AG20443 (cell line): ENCODE measurements around the gene HNF4A.
A peak's percentile ranks its signal among the peaks of the same experiment; 100 is the strongest.
"Not testable (repeated sequence)": the region's sequence is repeated elsewhere in the genome, so short reads cannot be mapped to it uniquely, and the experiment has no call there.

ENCODE experiments used
- DNase-seq: peaks from one replicate; pipeline ENCODE4 v3.0.0; 2012; ENCODE audit warnings: low spot score, mixed read lengths

HNF4A gene

DNA sequence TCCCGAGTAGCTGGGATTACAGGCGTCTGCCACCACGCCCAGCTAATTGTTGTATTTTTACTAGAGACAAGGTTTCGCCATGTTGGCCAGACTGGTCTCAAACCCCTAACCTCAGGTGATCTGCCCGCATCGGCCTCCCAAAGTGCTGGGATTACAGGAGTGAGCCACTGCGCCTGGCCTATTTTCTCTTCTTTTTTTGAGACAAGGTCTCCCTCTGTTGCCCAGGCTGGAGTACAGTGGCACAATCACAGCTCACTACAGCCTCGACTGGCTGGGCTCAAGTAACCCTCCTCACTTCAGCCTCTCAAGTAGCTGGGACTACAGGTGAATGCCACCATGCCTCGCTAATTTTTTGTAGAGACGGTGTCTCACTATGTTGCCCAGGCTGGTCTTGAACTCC, 9.6 kb upstream of the HNF4A start:
- DNase-seq: not testable (repeated sequence)

DNA sequence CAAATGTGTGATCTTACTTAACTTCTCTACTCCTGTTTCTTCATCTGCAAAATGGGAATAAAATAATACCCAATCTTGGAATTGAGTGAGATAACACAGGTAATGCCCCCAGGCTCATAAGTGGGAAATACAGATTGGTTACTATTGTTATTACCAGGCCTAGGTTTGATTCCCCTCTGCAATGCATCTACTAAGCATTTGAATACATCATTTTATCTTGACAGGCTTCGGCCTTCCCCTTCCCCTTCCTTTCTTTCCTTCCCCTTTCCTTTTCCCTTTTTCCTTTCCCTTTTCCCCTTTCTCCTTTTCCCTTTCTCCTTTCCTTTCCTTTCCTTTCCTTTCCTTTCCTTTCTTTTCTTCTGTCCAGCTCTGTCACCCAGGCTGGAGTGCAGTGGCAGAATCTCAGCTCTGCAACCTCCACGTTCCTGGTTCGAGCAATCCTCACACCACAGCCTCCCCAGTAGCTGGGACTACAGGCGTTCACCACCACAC, 7.3 kb upstream of the HNF4A start:
- no peak for DNase-seq

- no peak for DNase-seq
Measured at GRCh38 chr20:44349349-44349748, 6.2 kb upstream of the HNF4A start.

- DNase-seq: no peak
Measured at GRCh38 chr20:44350567-44350966, 4.9 kb upstream of the HNF4A start.

DNA sequence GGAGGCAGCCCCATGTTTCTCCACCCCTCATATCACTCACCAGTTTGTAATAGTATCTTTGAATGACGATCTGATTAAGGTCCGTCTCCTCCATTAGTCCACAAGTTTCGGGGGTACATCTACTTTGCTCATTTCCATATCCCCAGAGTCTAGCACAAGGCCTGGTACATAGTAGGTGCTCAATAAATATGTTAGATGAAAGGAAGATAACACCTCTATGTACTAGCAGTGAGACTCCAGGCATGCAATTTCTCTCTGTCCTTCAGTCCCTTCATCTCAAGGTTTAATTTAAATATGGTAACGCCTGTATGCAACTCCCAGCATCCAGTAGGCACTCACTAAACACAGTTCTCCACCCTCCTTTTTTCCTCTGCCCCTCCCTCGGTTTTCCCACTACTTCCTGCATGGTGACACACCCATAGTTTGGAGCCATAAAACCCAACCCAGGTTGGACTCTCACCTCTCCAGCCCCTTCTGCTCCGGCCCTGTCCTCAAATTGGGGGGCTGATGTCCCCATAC, 461 bp upstream of the HNF4A start:
- no peak for DNase-seq

DNA sequence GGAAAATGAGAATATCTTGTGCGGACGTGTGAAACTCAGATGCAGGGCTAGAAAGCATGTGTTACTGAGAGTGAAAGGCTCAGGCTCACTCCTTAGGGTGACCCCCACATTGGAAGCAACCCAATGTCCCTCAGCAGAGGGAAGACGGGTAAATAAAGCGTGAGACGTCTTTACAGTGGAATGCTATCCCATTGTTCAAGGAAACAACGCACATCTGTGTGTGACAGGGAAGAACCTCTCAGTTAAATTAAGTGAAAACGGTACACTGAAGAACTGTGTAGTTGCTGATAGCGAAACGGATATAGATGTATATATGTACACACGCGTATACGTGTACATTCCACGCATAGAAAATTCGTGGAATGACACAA, 839 bp downstream of the HNF4A start:
- no peak for DNase-seq

DNA sequence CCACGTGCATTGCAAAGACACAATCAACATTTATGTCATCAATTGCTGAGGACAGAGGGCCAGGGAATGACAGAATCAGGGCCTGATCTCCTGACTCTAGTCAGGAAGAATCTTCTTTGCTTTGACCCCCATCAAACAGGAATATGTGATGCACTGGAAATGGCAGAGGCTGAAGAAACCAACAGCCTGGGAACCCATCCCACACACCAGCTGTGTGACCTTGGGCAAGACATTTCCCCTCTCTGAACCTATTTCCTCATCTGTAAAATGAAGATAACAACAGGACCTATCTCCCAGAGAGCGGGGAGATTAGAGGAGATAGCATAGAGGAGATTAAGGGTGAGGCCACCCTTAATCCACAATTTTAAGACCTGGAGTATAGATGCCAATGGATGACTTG, 1.5 kb downstream of the HNF4A start:
- DNase-seq: no peak

DNA sequence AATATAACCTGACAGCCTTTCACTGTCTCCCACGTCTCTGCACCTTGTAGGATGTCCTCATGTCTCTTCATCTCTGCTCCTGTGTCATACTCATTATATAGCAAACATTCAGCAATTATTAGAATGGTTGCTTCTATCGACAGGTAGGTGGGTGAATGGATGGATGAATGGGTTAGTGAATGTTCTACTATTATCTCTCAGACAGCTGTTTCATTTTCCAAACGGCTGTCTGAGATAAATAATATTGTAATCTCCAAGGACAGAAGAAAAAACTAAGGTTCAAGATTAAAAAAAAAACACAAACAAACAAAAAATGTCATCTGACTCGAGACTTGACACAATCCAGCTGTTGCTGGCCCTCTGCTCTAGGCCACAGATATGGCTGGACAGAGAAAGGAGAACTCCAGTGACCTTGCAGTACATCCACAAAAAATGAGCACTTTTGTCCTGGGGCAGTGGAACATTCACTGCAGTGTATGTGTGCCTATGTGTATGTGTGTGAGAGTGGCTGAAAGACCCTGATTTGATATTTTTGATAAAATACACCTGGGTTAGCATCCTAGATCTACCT, 2.1 kb downstream of the HNF4A start:
- DNase-seq: no peak

DNA sequence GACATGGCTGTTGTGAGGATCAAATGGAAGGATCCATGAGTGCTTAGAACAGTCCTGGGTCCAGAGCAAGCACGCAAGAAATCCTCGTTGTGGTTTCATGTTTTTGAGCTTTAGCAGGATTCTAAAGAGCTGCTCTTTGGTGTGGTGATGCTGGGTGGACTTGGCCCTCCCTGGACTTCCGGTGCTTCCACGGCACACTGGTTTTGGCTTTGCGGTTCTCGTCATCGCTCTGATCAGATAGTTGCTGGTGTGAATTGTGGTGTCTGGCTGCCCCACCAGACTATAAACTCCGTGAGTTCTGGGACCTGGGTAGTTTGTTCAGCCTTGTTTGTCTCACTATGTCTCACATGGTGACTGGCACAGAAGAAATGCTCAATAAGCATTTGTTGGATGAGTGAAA, 3.3 kb downstream of the HNF4A start:
- no peak for DNase-seq

- no peak for DNase-seq
Measured at GRCh38 chr20:44360221-44360620, 4.7 kb downstream of the HNF4A start.

DNA sequence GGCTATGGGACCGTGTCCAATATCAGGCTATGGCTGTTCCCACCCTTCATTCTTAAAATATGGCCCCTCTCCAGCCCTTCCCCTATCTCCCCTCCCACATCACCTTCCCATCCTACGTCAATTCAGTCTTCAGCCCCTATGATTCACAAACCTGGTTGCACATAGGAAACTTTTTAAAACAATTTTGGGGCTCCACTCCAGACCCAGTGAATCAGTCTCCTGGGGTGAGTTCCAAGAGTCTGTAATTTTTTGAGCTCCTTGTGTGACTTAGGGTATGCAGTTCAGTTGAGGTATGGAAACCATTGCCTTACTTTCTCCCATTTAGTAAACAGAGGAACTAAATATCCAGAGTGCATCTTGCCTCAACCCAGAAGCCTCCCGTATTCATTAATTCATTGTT, 5.5 kb downstream of the HNF4A start:
- peak; percentile 30 for DNase-seq

- DNase-seq: no peak
Measured at GRCh38 chr20:44362466-44362940, 7.0 kb downstream of the HNF4A start.

GRCh38 chr20:44364068-44364467, 8.6 kb downstream of the HNF4A start:
- no peak for DNase-seq

GRCh38 chr20:44364780-44365179, 9.3 kb downstream of the HNF4A start:
- DNase-seq: no peak

GRCh38 chr20:44367746-44368145, 12.2 kb downstream of the HNF4A start:
- DNase-seq: no peak

DNA sequence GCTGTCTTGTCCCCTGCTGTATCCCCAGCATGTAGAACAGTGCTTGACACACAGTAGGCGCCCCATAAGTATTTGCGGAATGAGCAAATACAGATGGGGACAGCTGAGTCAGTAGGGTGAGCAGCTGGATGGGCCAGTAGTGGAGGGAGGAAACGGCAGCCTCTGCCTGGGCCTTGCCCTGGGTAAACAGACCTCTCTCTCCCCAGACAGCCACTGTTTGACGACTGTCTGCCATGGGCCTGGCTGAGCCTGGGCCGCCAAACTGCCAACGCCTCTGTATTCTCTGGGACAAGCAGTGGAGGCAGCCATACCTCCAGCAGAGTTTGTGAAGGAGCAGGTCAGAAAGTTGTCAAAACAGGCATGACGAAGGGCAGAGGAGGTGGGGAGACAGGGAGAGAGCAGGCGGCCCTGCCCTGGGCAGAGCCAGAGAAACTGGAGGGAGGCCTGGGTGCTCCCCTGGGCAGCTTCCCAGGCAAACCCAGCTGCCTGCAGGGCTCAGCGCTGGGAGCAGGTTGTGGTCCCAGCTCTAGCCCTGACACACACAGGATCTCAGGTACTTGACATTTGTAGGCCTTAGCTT, 15.2 kb downstream of the HNF4A start:
- no peak for DNase-seq

GRCh38 chr20:44382641-44383040, 27.1 kb downstream of the HNF4A start:
- no peak for DNase-seq

GRCh38 chr20:44384423-44385027, 29.0 kb downstream of the HNF4A start:
- peak; percentile 71 for DNase-seq

DNA sequence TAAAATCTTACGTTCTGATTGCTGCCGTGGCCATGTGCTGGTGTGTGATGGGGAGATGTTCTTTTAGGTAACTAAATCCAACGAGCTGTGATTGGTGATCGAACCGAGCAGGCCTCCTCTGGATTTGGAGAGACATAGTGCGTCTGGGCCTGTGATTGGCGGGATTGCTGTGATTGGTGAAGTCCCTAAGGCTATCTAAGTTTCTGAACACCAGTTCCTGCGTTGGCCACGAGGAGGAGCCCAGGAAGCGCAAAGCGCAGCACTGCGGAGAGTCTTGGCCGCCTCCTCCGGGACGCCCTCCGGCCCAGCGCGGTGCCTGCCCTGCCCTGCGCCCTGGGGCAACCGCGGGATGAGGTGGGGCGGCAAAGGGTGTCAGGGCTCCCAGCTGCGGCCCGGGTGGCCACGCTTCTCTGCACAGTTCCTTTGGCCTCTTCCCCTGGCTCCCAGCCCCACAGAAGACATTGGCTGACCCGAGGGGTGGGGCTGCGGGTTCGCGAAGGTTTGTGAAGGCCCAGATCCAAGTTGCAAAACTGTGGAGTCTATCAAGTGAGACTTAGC, 33.0 kb downstream of the HNF4A start:
- DNase-seq: peak; percentile 86

DNA sequence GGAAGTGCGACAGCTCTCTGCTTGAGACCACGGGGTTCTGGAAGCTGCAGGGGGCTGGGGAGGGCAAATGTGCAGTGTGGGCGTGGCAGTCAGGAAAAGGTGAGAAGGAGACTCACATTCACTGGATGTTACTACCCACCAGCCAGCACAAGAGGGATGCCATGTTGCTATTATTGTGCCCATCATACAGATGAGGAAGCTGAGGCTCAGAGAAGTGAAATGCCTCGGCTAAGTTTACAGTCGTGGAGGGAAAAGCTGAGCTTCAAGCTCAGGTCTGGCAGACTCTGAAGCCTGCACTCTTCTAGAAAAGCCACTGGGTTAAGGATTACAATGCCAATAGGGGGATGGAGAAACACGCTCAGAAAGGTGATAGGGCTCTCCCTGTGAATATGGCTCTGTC, 34.4 kb downstream of the HNF4A start:
- no peak for DNase-seq

DNA sequence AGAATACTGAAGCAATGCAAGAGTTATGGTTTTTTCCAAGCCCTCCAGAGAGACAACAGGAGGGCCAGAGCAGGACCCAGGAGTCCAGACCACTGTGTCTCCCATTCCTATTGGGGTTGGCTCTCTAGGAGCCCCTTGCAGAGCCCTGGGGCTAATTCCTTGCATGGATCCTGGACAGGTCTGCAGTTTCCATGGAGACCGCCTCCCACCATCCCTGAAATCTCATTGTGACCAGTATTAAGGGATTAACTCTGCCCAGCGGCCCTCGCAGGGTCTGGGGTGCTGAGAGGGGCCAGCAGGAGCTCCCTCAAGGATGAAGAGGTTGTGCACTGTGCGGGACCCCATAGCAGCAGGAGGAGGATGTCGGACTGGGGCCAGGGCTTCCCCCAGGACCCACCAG, 34.8 kb downstream of the HNF4A start:
- DNase-seq: no peak

- no peak for DNase-seq
Measured at GRCh38 chr20:44392088-44392775, 36.7 kb downstream of the HNF4A start.
